Measurements from ENCODE around the gene ZC2HC1C. TPM values are rescaled to one million over a fixed set of nuclear protein-coding genes. Genes with fewer than 3 reads are reported as not detected.

The ZC2HC1C gene
- total RNA-seq: 0.91 TPM in 1 of 2 replicates, not detected in the other

GRCh38 chr14:75069121-75069810, at the start of gene ZC2HC1C:
TSS of gene ZC2HC1C (plus strand) at chr14:75069641. CDS start at chr14:75070574, 933 bp downstream.
- TF ChIP-seq, protein P1, sequence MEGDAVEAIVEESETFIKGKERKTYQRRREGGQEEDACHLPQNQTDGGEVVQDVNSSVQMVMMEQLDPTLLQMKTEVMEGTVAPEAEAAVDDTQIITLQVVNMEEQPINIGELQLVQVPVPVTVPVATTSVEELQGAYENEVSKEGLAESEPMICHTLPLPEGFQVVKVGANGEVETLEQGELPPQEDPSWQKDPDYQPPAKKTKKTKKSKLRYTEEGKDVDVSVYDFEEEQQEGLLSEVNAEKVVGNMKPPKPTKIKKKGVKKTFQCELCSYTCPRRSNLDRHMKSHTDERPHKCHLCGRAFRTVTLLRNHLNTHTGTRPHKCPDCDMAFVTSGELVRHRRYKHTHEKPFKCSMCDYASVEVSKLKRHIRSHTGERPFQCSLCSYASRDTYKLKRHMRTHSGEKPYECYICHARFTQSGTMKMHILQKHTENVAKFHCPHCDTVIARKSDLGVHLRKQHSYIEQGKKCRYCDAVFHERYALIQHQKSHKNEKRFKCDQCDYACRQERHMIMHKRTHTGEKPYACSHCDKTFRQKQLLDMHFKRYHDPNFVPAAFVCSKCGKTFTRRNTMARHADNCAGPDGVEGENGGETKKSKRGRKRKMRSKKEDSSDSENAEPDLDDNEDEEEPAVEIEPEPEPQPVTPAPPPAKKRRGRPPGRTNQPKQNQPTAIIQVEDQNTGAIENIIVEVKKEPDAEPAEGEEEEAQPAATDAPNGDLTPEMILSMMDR (IDR thresholded peaks at IDR 0.05): no peak
- intact Hi-C loops (cut with micrococcal nuclease): loop anchor here (2.0 to 10.0 kb wide), 2 partner anchors 18 to 354 kb away; partner anchors contain the start of genes AREL1, FCF1 and MLH3
- Mint-ChIP-seq H3K36me3 (ENCODE audit: low read depth) (no peaks in the 10 kb centered on the region), H3K4me1 (peaks cover 3% of the 10 kb centered on the region), H3K27ac (peak within 1 kb of the TSS; percentile 53), H3K9me3 (no peaks in the 10 kb centered on the region), H3K27me3 (no peaks in the 10 kb centered on the region), H3K4me3 (peak within 1 kb of the TSS; percentile 21)
- ATAC-seq (ENCODE audit: low read depth): peak; percentile 87
- ChIA-PET POLR2A (interaction anchor here (0.6 to 1.2 kb wide), 5 partner anchors 56 to 639 kb away, joined by 3 to 13 read pairs (median 3); partner anchors contain the start of genes NEK9 and RPS6KL1), CTCF (no interaction called here)
- peak; percentile 65 for DNase-seq

DNA sequence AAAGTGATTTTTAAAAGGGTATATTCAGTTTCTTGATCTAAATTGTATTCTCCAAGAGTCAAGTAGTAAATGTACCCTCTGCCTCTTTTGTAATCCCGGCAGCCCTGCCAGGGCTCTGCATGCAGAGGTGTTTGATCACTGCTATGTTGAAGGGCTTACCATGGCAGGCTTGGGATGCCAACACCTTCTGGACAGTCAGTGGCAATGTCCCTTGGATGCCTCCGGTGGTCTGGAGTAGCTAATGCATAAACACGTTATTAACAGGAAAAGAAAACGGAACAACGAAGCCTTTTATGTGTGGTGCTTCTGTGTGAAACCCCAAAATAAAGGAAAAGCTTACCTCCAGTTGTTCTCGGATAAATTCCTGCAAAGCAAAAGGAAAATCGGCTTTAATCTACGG, 46.8 kb upstream of the ZC2HC1C start:
- TF ChIP-seq, protein P1 (IDR thresholded peaks at IDR 0.05): no peak
- H3K9me3 Mint-ChIP-seq: no peaks in the 10 kb centered on the region
- H3K27ac Mint-ChIP-seq: no peak overlapping the region
- CTCF ChIA-PET: no interaction called here
- no peaks in the 10 kb centered on the region for H3K4me1 Mint-ChIP-seq
- DNase-seq (no peak), ATAC-seq (ENCODE audit: low read depth) (no peak)
- no peak overlapping the region for H3K4me3 Mint-ChIP-seq
- POLR2A ChIA-PET: no interaction called here
- H3K36me3 Mint-ChIP-seq (ENCODE audit: low read depth): peaks cover 46% of the 10 kb centered on the region
- no peaks in the 10 kb centered on the region for H3K27me3 Mint-ChIP-seq
- intact Hi-C loops (cut with micrococcal nuclease): loop anchor here (5.0 kb wide), 1 partner anchor 160 kb away; no protein-coding TSS in a partner anchor

DNA sequence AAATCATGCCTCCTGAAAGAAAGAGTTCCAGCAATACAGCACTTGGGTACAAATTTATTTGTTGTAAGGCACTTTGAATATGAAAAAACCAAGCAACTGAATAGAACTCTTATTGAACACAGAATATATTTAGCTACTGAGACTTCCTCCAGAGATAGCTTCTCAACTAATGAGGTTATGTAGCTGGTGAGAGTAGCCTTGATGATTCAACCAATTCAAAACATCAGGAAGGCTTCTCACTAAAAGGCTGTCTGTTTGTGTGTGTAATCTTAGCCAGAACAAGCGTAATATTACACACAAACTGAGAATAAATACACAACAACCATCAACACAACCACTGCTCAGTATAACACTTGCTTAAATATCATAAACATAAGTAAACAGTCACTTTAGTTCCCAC, 46.3 kb upstream of the ZC2HC1C start:
- intact Hi-C loops (cut with micrococcal nuclease): loop anchor here (5.0 kb wide), 1 partner anchor 161 kb away; no protein-coding TSS in a partner anchor
- no peaks in the 10 kb centered on the region for H3K9me3 Mint-ChIP-seq
- ATAC-seq (ENCODE audit: low read depth): no peak
- DNase-seq: no peak
- H3K4me3 Mint-ChIP-seq: no peak overlapping the region
- TF ChIP-seq, protein P1 (IDR thresholded peaks at IDR 0.05): no peak
- no peaks in the 10 kb centered on the region for H3K27me3 Mint-ChIP-seq
- peaks cover 45% of the 10 kb centered on the region for H3K36me3 Mint-ChIP-seq (ENCODE audit: low read depth)
- no peaks in the 10 kb centered on the region for H3K4me1 Mint-ChIP-seq
- ChIA-PET POLR2A (no interaction called here), CTCF (no interaction called here)
- H3K27ac Mint-ChIP-seq: no peak overlapping the region

DNA sequence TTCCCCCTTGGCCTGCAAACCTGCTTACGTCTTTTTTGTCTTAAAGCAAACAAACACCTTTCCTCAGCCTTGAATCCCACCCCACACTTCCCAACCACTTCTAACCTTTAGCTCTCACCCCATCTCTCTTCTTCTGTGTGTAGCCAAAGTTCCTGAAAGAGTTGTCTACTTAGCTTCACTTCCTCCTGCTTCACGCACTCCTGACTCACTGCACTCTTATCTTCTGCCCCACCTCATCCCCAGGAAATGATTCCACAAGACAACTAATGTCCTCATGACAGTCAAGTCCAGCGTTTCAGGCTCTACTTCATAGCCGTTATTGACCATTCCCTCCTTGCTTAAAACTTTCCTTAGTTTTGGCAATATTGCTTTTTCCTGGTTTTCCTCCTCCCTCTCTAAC, 44.4 kb upstream of the ZC2HC1C start:
- H3K4me1 Mint-ChIP-seq: no peaks in the 10 kb centered on the region

GRCh38 chr14:75025876-75026275, 43.6 kb upstream of the ZC2HC1C start:
- Mint-ChIP-seq H3K9me3 (no peaks in the 10 kb centered on the region), H3K4me1 (no peaks in the 10 kb centered on the region), H3K4me3 (no peak overlapping the region), H3K36me3 (ENCODE audit: low read depth) (peaks cover 45% of the 10 kb centered on the region), H3K27me3 (no peaks in the 10 kb centered on the region), H3K27ac (no peak overlapping the region)
- no peak for DNase-seq
- TF ChIP-seq, protein P1 (IDR thresholded peaks at IDR 0.05): no peak
- no peak for ATAC-seq (ENCODE audit: low read depth)
- ChIA-PET CTCF (no interaction called here), POLR2A (no interaction called here)
- intact Hi-C loops (cut with micrococcal nuclease): no loop called here

More for the DNA sequence above, 44.4 kb upstream of the ZC2HC1C start:
- CTCF ChIA-PET: no interaction called here
- Mint-ChIP-seq H3K4me3 (no peak overlapping the region), H3K36me3 (ENCODE audit: low read depth) (peaks cover 42% of the 10 kb centered on the region), H3K27me3 (no peaks in the 10 kb centered on the region), H3K9me3 (no peaks in the 10 kb centered on the region), H3K27ac (no peak overlapping the region)
- ATAC-seq (ENCODE audit: low read depth): no peak
- intact Hi-C loops (cut with micrococcal nuclease): no loop called here
- POLR2A ChIA-PET: no interaction called here
- no peak for DNase-seq
- TF ChIP-seq, protein P1 (IDR thresholded peaks at IDR 0.05): no peak
